HG03469 (cell line): ENCODE results near the gene SARDH.

Source experiments
- ATAC-seq: cut with Tn5 transposase; IDR thresholded peaks from one replicate; pipeline ENCODE4 v1.9.1; 2021; ENCODE audit warnings: mild to moderate bottlenecking, moderate library complexity, moderate number of reproducible peaks; ENCODE audit not compliant: unreplicated experiment

Gene SARDH, protein sequence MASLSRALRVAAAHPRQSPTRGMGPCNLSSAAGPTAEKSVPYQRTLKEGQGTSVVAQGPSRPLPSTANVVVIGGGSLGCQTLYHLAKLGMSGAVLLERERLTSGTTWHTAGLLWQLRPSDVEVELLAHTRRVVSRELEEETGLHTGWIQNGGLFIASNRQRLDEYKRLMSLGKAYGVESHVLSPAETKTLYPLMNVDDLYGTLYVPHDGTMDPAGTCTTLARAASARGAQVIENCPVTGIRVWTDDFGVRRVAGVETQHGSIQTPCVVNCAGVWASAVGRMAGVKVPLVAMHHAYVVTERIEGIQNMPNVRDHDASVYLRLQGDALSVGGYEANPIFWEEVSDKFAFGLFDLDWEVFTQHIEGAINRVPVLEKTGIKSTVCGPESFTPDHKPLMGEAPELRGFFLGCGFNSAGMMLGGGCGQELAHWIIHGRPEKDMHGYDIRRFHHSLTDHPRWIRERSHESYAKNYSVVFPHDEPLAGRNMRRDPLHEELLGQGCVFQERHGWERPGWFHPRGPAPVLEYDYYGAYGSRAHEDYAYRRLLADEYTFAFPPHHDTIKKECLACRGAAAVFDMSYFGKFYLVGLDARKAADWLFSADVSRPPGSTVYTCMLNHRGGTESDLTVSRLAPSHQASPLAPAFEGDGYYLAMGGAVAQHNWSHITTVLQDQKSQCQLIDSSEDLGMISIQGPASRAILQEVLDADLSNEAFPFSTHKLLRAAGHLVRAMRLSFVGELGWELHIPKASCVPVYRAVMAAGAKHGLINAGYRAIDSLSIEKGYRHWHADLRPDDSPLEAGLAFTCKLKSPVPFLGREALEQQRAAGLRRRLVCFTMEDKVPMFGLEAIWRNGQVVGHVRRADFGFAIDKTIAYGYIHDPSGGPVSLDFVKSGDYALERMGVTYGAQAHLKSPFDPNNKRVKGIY

DNA sequence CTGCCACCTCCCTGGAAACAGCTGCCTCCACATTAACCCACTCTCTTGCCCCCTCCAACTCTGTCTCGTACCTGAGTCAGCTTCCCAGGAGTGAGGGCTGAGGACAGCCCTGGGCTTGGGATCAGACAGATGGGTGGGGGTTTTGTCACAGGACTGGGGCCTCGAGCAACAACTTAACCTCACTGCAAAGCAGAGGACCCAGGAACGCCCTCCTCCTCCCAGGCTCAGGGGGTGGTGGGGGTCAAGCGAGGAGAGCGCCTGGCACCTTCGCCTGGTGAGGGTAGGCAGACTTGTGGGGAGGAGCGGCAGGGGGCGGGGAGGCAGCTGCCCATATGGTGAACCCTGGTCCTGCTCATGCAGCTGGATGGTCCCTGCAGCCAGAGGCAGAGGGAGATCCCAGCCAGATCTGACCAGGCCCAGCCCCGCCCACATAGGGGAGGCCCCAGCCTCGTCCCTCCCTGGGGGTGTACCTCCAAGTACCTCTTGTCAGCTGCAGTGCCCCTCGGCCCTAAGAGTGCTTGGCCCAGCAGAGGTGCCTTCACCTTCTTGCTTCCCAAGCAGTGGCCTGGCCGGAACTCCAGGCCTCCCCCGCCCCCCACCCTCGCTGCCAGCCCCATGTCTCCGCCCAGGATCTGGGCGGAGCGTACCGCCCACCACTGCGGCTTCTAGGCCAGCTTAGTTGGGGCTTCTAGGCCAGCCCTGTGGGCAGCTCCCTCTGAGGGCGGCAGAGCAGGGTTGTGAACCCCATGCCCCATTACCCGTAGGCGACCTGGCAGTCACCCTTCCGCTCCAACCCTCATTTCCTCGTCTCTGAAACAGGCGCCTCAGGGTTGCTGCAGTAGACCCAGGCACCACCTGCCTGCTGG, at the start of gene SARDH:
SARDH (minus strand) TSS at position 579 of the 866 bp plus-strand sequence. CDS start 4,179 bp downstream, outside the sequence.
- no peak for ATAC-seq

DNA sequence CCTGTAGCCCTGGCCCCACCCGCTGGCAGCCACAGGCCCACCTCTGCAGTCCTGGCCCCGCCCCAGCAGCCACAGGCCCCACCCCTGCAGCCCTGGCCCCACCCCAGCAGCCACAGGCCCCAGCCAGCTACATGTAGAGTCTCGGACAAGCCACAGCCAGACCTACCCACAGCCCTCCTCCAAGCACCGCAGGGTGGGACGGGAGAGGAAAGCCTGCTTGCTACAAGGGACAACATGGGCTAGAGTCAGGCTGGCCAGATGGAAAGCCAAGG, 49.5 kb upstream of the SARDH start:
- no peak for ATAC-seq

DNA sequence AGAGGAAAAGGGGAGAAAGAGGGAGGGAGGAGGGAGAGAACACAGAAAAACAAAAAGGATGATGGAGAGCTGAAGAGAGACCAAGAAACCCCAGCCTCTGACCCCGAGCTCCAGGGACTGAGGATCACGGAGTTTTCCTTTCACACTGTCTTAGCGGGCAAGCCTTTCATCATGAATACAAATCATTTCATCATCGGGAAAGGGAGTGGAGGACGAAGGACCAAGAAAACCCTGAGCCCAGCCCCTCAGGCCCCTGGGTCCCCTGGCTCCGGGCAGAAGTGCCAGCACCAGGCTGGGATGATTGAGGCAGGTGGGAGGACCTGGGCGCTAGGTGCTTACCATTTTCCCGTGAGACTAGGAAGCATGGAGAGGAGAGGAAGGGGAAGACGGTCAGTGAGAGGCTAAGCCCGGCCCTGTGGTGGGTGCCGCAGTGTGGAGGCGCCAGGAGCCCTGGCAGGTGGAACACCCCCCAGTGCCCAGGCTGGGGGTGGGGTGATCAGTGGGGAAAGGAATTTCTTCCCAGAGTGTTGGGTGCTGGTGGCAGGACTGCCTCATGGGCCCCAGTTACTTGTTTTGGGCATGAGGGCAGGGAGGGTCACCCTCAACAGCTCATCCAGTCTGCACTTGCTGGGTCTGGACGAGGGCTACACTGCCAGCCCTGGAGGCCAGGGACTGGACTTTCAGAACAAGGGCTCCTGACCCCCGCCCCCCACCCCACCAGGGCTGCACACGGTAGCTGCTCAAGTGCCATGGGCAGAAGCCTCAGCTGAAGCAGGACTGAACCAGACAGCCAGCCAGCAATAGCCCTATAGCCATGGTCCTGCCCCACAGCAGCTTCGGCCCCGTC, 49.0 kb upstream of the SARDH start:
- ATAC-seq, result no peak

DNA sequence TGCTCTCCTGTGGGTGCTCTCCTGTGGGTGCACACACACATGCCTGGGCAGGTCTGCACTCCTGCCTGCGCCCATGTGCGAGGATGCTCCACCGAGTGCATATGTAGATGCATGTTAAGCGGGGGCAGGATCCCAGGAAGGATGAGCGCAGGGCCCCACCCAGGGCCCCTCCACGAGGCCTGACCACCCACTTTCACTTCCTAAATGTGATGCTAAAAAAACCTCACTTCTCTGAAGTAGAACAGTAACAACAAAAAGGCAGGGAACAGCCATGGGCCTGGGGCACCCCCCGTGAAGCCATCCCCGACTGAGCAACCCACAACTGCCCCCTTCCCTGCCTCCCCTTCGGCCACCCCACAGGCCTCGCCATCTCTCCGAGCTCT, 48.2 kb upstream of the SARDH start:
- no peak for ATAC-seq

DNA sequence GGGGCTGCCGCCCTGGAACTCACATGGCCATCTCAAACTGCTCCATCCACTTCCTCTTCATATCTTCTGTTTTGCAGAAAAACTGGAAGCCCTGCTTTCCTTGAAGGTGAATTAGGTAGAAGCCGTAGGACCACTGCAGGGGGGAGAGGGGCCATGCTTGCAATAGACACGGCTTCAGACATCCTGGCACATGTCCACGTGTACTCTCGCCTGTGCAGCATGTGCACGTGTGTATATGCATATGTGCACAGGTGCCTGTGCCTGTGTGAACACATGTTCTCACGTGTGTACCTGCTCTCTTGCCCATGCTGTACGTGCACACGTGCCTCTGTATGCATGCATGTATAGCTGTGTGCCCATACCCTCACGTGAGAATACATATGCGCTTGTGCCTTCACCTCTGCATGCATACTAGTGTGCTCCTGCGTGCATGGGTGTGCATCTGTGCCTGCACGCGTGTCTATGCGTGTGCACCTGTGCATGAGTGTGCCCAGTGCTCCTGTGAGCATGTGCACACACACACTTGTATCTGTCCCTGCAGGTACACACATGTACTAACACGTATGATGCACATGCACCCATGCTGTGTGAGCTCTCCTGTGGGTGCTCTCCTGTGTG, 47.7 kb upstream of the SARDH start:
- no peak for ATAC-seq

DNA sequence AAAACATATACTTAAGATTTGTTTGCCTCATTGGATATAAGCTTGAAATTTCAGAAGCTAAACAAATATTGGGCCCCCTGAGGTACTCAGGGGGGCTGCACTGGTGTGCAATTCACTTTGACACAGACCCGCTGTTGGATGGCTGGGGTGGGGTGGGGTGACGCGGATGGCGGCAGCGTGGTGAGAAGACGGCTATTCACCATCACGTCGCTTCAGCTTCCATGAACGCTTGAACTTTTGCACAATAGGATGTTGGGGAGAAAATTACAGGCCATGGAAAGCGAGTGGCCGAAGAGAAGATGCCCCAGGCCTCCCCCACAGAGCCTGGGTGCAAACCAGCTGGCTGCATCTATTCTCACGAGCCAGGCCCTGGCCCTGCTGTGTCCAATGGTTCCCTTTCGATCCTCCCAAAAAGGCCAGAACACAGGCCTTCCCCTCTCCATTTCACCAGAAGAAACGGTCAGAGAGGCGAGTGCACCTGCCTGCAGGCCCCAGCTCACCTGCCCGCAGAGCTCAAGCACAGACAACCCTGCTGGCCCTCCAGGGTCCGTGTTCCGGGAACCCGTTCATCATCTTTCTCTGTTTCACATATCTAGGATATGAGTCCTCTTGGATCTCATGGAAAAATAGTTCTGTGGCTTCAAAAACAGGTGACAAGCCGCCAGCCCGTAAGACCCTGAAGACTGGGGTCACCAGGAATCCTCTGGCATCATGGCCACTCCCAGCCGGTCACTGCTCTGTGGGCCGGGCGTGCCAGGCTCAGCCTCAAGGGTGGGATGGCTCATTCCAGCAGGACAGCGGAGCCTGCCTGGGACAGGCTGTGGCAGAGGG, 46.8 kb upstream of the SARDH start:
- no peak for ATAC-seq

DNA sequence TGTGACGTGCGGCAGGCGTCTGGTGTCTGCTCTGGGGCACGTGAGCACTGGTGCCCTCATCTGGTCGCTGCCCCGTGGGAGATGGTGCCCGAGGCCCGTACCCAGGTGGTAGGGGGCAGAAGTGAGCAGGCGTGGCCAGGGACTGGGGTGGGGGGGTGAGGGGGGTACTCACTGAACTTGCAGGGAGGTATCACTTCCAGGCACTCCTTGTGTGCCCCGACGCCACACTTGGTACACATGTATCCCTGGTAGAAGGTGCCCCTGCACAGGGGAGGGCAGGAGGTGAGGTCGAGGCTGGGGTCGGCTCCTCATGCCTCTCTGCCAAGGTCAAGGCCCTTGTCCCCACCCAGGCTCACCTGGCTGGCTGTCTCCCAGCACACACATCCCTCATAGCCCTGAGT, 45.2 kb upstream of the SARDH start:
- ATAC-seq, result no peak

DNA sequence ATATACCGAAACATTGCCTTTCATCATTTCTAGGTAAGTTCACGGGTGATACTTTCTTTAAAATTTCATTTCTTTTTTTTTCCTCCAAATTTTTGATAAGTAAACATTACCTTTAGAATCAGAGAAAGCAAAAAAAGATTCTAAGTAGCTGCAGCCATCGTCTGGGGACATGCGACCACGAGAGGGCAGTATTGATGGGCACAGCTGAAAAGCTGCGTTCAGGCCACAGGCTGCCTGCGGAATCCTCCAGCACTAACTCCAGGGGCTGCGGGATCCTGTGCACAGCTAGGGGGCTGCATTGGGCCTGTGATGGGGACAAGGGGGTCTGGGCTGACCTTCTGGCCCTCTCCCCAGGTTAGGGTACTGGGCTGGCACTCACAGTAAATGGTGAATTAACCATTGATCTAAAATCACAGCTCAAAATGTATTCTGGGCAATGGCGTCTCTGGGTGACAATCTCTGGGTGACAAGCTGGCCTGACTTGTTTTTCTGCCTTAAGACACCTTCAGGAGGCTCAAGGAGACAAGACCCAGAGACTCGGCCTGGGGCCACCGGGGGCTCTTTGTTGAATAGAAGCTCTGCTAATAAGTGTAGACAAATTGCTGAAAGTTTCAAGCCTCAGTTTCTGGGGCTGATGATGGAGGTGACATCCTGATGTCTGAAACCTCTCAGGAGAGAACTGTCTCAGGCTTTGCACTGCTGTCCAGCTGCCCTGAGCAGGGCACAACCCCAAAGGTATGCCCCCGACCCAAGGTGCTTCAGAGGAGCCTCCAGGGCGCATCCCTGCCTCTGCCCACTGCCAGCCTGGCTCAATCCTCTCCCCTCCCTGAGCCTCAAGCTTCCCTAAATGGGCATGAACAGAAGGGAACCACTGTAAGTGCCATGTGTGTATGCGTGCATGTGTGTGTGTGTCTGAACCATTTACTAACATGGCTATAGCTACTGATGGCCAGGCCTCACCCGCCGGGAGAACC, 44.3 kb upstream of the SARDH start:
- ATAC-seq, result no peak

DNA sequence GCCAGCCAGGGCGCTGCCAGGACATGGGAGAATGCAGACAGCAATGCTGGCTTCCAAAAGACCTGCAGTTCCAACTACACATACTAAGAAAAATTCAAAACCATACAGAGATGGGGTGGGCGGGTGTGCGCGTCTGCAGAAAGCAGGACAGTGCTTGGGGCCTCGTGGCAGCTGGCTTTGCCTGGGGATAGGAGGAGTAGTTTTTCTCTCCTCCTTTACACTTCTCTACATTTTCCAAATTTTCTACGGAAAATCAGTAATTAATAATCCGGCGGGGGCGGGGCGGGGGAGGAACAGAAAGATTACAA, 43.6 kb upstream of the SARDH start:
- ATAC-seq, result no peak

DNA sequence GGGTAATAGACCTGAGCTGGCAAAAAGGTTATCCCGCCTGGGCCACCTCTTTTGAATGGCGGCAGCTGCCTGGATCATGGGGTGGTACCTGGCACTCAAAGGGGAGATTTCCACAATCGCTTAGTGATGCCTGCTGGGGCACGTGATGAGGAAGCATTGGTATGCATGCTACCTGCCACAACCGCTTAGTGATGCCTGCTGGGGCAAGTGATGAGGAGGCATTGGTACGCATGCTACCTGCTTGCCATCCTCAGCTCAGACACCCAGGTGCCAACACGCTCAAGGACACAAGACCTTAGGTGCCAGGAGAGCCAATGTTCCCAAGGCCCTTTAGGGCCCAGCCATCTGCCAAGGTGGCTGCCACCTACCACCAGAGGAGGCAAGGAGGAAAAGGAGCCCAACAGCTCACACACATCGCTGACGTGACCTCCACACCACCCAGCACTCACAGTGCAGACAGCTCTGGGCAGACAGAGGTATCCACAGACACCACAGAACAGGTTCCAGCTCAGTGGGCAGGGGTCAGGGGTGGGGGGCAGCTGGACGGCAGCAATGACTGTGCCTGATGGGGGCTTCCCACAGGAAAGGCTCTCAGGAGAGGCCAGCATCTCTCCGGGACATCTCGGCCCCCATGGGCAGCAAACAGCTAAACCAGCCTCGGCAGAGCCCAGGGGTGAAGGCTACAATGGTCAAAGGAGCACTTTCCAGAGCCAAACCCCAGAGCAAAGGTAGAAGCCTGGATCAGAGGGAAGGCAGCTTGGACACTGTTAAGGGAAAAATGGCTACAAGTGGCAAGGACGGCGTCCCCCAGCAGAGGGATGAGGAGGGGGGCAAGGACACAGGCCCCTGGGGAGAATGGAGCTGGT, 43.0 kb upstream of the SARDH start:
- ATAC-seq, result no peak

DNA sequence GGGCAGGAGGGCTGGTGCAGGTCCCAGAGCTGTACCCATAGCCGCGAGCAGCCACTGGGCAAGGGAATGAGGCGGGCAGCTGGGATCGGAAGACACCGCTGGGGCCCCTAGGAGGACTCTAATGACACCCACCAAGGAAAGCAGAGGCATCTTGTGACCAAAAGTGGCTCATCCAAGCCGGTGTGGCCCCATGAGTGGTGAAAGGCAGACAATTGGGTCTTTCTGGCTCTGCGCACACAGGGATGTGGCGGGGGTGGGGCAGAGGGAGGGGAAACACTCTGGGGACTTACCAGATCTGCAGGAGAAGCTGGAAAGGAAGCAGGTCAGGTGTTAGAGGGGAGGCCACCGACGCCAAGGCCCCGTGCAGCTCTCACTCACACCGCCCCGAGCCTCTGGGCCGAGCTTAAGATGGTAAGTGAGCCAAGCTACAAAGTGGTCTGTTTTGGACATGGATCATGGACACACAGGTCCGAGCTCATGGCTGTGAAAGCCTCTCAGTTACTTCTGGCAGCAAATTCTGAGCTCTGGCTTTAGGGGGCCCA, 42.3 kb upstream of the SARDH start:
- no peak for ATAC-seq

DNA sequence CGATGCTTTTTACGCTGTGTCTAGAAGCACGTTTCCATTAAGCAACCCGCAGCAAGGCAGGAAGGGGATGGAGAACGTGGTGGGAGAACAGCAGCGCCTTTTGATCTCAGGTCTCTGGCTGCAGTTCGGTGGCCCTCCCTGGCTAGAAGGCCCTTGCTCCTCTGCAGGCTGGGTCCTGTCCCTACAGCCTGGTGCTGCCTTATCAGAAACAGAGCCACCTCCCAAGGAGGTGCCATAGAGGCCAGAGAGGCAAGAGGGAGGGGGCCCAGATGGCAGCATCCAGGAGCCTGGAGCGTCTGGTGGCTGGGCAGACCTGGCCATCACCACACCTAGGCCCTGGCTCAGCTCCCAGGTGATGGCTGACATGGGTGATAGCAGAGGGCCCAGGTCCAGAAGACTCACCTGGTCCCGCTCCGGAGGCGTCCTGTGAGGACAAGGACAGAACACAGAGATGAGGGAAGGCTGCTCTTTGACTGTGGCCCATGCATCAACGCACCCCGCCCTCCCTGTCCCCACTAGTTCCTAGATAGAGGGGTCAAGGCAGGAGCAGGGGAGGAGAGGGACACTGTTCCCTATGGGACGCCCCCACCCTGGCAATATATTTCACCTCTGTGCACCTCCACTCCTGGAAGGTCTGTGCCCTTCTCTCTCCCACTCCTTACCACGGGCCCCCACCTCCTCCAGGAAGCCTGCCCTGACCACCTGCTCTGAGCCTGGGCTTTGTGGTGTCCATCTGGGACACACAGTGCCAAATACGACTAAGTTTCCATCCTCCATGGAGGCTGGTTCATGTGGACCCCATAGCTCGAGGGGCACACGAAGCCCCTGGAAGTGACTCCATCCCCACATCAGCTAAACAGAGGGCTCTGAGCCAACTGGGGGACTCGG, 41.6 kb upstream of the SARDH start:
- ATAC-seq, result no peak

DNA sequence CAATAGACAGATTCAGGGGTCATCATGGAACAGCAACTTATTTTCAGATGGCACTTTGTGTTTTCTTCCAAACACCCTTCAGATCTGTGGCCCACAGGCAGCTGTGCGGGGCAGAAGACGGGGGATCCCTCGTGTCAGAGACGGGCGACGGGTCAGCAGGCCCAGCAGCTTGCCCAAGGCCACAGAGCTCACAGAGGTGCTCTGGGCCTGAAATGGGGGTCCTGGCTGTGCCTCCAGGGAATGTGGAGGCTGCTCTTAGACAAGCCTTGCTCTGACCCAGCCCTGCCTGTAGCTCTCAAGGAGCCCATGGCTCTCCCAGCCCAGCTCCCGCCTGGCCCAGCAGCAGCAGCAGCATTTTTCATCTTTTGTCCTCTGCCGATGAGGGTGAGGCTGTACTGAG, 40.9 kb upstream of the SARDH start:
- no peak for ATAC-seq

DNA sequence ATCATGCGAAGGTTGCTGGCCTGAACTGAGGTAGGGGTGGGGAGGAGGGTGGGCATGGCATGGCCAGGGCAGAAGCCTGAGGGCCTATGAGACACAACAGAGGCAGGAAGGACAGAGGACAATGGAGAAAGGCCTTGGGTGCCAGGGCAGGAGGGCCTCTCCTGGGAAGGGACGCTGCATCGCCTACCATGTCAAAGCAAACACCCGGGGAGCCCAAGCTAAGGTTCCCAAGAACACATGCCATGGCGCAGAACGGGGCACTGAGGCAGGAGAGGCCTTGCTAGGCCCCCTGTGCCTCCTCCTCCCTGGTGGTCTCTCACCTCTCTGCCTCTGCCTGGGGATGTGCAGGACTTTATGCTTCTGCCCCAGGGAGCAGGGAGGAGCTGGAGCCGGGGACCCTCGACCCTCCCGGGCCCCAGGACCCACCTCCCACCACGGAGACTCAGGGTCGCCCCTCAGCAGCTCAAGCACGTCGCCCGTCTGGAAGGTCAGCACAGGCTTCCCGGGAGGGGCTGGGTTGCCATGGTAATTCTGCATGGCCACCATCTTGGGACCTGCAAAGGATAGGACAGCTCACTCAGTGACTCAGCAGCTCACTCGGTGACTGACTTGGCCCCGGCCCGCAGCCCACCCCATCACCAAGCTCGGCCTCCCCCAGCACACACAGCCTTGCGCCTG, 40.3 kb upstream of the SARDH start:
- no peak for ATAC-seq

DNA sequence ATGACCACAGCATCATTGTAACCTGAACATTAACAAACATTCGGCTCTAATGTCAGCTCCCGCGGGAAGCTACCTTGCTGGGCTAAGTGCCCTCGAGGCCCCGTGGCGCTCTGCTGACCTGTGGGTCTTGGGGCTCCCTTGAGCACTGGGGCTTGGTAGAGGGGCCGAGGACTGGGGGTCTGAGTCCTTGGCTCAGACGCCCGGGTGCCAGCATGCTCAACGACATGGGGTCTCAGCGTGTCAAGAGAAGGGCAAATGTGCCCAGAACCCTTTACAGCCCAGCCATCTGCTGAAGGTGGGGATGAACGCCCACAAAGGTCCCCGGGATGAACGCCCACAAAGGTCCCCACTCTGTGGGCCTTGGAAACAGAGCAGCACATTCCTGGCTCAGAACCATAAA, 39.7 kb upstream of the SARDH start:
- ATAC-seq, result no peak
